HL-60 (cell line): ENCODE data around the gene ADCY3.

Experiments used
- DNase-seq, 2 experiments: peaks; one replicate each; pipeline ENCODE4 v3.0.0-alpha.2; 2010 to 2020; ENCODE audit warnings: low read depth in 1 of 2, low spot score in 1 of 2
- H3K27ac ChIP-seq: fragments of 250-450 bp; sonication (Bioruptor Pico); replicated peaks from 2 replicates; pipeline ENCODE4 v1.5.1; 2020; ENCODE audit warnings: mild to moderate bottlenecking, moderate library complexity
- H3K27me3 ChIP-seq: fragments of 250-450 bp; sonication (Bioruptor Pico); 2 replicates; pipeline ENCODE4 v1.5.1; 2021; ENCODE audit warnings: mild to moderate bottlenecking, moderate library complexity; ENCODE audit not compliant: insufficient read depth, poor library complexity, severe bottlenecking
- H3K4me3 ChIP-seq: replicated peaks from 2 replicates; pipeline ENCODE4 v1.5.1; 2011; ENCODE audit warnings: mild to moderate bottlenecking, control low read depth, low read length; ENCODE audit not compliant: insufficient read depth
- CTCF ChIP-seq: IDR thresholded peaks from one replicate; pipeline ENCODE4 v1.5.1; 2011; ENCODE audit warnings: low read length, control low read depth, inconsistent platforms; ENCODE audit not compliant: insufficient read depth
- GABPA ChIP-seq: IDR thresholded peaks from 2 replicates; pipeline ENCODE4 v1.6.1; 2012; ENCODE audit warnings: low read depth
- POLR2AphosphoS5 ChIP-seq: IDR thresholded peaks from 2 replicates; pipeline ENCODE4 v1.6.1; 2012; ENCODE audit warnings: low read depth
- REST ChIP-seq: IDR thresholded peaks from 2 replicates; pipeline ENCODE4 v1.6.1; 2012; ENCODE audit warnings: low read depth; ENCODE audit not compliant: insufficient replicate concordance
- SPI1 ChIP-seq: IDR thresholded peaks from 2 replicates; pipeline ENCODE4 v1.6.1; 2012; ENCODE audit warnings: low read depth, mild to moderate bottlenecking, borderline replicate concordance

Gene ADCY3

GRCh38 chr2:24852431-24853020, 67.5 kb downstream of the ADCY3 start:
- Histone ChIP-seq H3K27ac (no peak overlapping the region), H3K4me3 (no peak overlapping the region), H3K27me3 (no peaks in the 10 kb centered on the region)
- DNase-seq = no peak
- TF ChIP-seq GABPA (no peak), REST (no peak), POLR2AphosphoS5 (no peak), SPI1 (no peak), CTCF (no peak)

GRCh38 chr2:24852026-24852425, 68.0 kb downstream of the ADCY3 start:
- DNase-seq = no peak
- no peak overlapping the region for H3K4me3 ChIP-seq
- H3K27me3 ChIP-seq = no peaks in the 10 kb centered on the region
- H3K27ac ChIP-seq = no peak overlapping the region
- TF ChIP-seq SPI1 = no peak
- no peak for TF ChIP-seq REST
- no peak for TF ChIP-seq POLR2AphosphoS5
- no peak for TF ChIP-seq GABPA
- no peak for TF ChIP-seq CTCF

DNA sequence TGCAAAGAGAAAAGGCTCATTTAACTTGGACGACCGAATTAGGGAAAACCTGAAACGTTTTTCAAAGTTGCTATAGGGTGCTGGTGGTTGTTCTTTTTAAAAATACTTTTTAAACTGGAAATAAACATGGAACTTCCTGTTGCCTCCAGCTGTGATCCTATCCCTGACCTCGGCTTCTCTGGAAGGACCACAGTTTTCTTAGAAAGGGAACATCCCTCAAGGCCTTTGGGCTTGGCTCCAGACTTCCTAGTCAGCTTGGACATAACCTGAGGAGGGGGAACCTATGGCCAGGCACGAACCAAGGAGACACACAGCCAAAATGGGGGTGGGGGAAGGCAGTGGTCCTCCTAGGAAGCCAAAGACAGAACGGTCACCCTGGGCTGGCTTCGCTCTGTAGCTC, 69.1 kb downstream of the ADCY3 start:
- Histone ChIP-seq H3K27ac (no peak overlapping the region), H3K4me3 (no peak overlapping the region), H3K27me3 (no peaks in the 10 kb centered on the region)
- no peak for DNase-seq
- TF ChIP-seq CTCF (no peak), POLR2AphosphoS5 (no peak), GABPA (no peak), SPI1 (no peak), REST (no peak)
